ENCODE results near the gene TMEM8B. TPM values are rescaled to one million over a fixed set of nuclear protein-coding genes. Genes with fewer than 3 reads are reported as not detected.

Gene TMEM8B
- total RNA-seq, 1 experiment from 2014 or later, result 6.4 TPM

DNA sequence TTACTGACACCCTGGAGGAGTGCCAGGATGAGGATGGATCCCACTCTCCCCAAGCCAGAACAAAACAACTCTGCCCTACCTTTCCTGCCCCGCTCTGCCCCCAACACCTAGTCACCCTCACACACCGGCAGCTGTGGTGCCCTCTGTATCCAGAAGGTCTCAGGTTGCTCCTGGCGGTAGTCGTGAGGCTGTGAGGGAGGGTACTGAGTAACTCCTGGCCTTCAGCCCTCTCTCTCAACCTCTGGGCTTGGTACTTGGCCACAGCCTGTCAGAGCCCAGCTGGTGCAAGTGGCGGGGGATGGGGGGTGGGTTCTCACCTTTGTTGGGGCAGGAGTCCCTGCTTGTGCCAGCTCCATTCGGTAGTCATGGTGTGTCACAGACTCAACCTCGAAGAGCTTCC, 18.9 kb upstream of the TMEM8B start:
- Histone ChIP-seq H4K20me1 (ENCODE audit: insufficient read depth) (no peaks in the 10 kb centered on the region), H2AFZ (no peak overlapping the region), H3K36me3 (ENCODE audit: low read depth) (no peaks in the 10 kb centered on the region), H3K4me2 (no peak overlapping the region), H3K79me2 (ENCODE audit: low read depth) (no peaks in the 10 kb centered on the region), H3K9me3 (ENCODE audit: insufficient read depth, low read depth) (no peaks in the 10 kb centered on the region), H3K4me1 (replicated peaks; ENCODE audit: insufficient read depth) (peaks cover 8% of the 10 kb centered on the region), H3K4me3 (no peak overlapping the region), H3K9me2 (ENCODE audit: insufficient read depth) (no peaks in the 10 kb centered on the region), H3K27ac (no peak overlapping the region), H3K27me3 (ENCODE audit: insufficient read depth, low read depth) (no peaks in the 10 kb centered on the region), H3F3A (ENCODE audit: insufficient read depth, low read depth) (peaks cover 9% of the 10 kb centered on the region; the same call in 1 of the 2 replicates)
- intact Hi-C loops (cut with micrococcal nuclease; ENCODE audit: unreplicated experiment), result no loop called here
- ChIA-PET POLR2A (ENCODE audit: unreplicated experiment) (no interaction called here), CTCF (no interaction called here)
- DNase-seq, result no peak
- TF ChIP-seq, protein P1, sequence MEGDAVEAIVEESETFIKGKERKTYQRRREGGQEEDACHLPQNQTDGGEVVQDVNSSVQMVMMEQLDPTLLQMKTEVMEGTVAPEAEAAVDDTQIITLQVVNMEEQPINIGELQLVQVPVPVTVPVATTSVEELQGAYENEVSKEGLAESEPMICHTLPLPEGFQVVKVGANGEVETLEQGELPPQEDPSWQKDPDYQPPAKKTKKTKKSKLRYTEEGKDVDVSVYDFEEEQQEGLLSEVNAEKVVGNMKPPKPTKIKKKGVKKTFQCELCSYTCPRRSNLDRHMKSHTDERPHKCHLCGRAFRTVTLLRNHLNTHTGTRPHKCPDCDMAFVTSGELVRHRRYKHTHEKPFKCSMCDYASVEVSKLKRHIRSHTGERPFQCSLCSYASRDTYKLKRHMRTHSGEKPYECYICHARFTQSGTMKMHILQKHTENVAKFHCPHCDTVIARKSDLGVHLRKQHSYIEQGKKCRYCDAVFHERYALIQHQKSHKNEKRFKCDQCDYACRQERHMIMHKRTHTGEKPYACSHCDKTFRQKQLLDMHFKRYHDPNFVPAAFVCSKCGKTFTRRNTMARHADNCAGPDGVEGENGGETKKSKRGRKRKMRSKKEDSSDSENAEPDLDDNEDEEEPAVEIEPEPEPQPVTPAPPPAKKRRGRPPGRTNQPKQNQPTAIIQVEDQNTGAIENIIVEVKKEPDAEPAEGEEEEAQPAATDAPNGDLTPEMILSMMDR (conservative IDR thresholded peaks at IDR 0.05), result no peak
- no peak for TF ChIP-seq EZH2 (IDR thresholded peaks at IDR 0.05; ENCODE audit: low read depth)
- no TSS peak for BruUV-seq (replicated peaks)

DNA sequence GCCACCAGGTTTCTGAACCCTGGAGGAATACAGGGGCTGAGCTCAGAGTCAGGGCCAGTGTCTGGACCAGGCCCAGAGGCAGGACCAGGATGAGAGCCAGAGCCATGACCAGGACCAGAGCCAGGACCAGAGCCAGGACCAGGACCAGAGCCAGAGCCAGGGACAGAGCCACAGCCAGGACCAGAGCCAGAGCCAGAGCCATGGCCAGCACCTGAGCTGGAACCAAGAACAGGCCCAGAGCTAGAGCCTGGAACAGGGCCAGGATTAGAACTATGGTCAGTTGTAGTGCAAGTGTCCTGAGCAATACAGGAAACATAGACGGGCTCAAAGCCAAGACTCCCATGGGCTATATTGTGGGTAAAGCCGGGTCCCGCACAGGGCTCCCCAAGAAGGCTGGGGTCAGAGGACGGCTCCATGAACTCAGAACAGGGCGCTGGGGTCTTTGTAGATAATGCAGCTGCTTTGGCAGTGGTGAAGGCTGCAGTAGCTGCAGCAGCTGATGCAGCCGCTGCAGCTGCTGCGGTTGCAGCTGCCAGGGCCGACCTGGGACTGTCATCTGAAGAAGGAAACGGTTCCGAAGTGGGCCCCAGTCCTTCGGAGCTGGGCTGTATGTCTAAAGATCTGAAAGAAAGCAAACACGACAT, 17.5 kb upstream of the TMEM8B start:
- POLR2A ChIA-PET (ENCODE audit: unreplicated experiment), result interaction anchor here (0.6 kb wide), 1 partner anchor 1143 kb away, joined by 4 read pairs; no protein-coding TSS in a partner anchor
- no peak for DNase-seq

DNA sequence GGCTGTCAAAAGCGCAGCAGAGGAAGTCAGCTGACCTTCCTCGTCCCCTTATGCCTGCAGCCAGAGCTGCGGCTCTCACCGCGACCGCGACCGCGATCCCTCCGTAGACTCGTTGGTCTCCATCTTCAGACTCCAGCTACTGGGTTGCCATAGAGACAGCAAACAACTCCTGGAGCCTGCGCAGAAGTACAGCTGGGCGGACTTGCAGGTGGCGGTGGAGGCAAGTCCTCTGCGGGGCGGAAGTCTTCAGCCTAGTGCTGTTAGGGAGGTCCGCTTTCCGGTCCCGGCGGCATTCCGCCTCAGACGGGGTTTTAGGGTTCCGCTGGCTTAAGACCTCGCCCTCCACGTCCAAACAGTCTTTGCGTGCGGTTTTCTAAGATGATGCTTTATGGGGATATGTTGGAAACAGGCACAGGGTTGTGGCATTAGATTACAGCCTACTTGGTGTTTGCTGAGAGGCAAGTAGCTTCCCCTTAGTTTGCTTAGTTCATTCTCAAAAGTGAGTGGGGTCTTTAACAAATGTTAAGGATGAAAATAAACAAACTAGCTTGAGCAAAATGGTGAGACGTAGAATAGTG, 16.9 kb upstream of the TMEM8B start, which contains the start of gene SPAG8:
SPAG8 (minus strand) TSS at position 238 of the 578 bp plus-strand sequence; CDS start at position 123, 115 bp downstream.
- H3K4me1 ChIP-seq (replicated peaks; ENCODE audit: insufficient read depth), result peaks cover 8% of the 10 kb centered on the region
- BruUV-seq (replicated peaks), result no TSS peak
- TF ChIP-seq EZH2 (IDR thresholded peaks at IDR 0.05; ENCODE audit: low read depth), result no peak
- TF ChIP-seq, protein P1 (conservative IDR thresholded peaks at IDR 0.05), result no peak
- H3K9me2 ChIP-seq (ENCODE audit: insufficient read depth), result no peaks in the 10 kb centered on the region
- H3K27ac ChIP-seq, result no peak within 1 kb of the TSS
- no peaks in the 10 kb centered on the region for H3K79me2 ChIP-seq (ENCODE audit: low read depth)
- peak in 1 of 2 experiments; percentile 52 for DNase-seq
- no peaks in the 10 kb centered on the region for H4K20me1 ChIP-seq (ENCODE audit: insufficient read depth)
- intact Hi-C loops (cut with micrococcal nuclease; ENCODE audit: unreplicated experiment), result no loop called here
- H3K4me2 ChIP-seq, result no peak within 1 kb of the TSS
- no peaks in the 10 kb centered on the region for H3K9me3 ChIP-seq (ENCODE audit: insufficient read depth, low read depth)
- H3K4me3 ChIP-seq, result no peak within 1 kb of the TSS
- no peaks in the 10 kb centered on the region for H3K27me3 ChIP-seq (ENCODE audit: insufficient read depth, low read depth)
- ChIA-PET CTCF (interaction anchor here (0.6 to 1.5 kb wide), 4 partner anchors 22 to 211 kb away, joined by 3 read pairs; no protein-coding TSS in a partner anchor), POLR2A (ENCODE audit: unreplicated experiment) (interaction anchor here (0.5 to 0.6 kb wide), 3 partner anchors 63 to 1143 kb away, joined by 3 to 4 read pairs (median 4); partner anchors contain the start of genes GBA2 and RGP1)
- H3F3A ChIP-seq (ENCODE audit: insufficient read depth, low read depth), result peaks cover 13% of the 10 kb centered on the region; the same call in 1 of the 2 replicates
- no peak within 1 kb of the TSS for H2AFZ ChIP-seq
- H3K36me3 ChIP-seq (ENCODE audit: low read depth), result no peaks in the 10 kb centered on the region

More for the DNA sequence above, 17.5 kb upstream of the TMEM8B start:
- intact Hi-C loops (cut with micrococcal nuclease; ENCODE audit: unreplicated experiment), result no loop called here
- no TSS peak for BruUV-seq (replicated peaks)
- CTCF ChIA-PET, result interaction anchor here (0.6 to 1.5 kb wide), 5 partner anchors 21 to 212 kb away, joined by 3 to 8 read pairs (median 3); no protein-coding TSS in a partner anchor
- Histone ChIP-seq H3K4me2 (no peak overlapping the region), H3K27me3 (ENCODE audit: insufficient read depth, low read depth) (no peaks in the 10 kb centered on the region), H3K4me3 (no peak overlapping the region), H4K20me1 (ENCODE audit: insufficient read depth) (no peaks in the 10 kb centered on the region), H3K9me3 (ENCODE audit: insufficient read depth, low read depth) (no peaks in the 10 kb centered on the region), H3K79me2 (ENCODE audit: low read depth) (no peaks in the 10 kb centered on the region), H3F3A (ENCODE audit: insufficient read depth, low read depth) (peaks cover 13% of the 10 kb centered on the region; the same call in 1 of the 2 replicates), H3K9me2 (ENCODE audit: insufficient read depth) (no peaks in the 10 kb centered on the region), H3K36me3 (ENCODE audit: low read depth) (no peaks in the 10 kb centered on the region), H3K27ac (no peak overlapping the region), H2AFZ (no peak overlapping the region), H3K4me1 (replicated peaks; ENCODE audit: insufficient read depth) (peaks cover 8% of the 10 kb centered on the region)
- TF ChIP-seq, protein P1 (conservative IDR thresholded peaks at IDR 0.05), result no peak
- no peak for TF ChIP-seq EZH2 (IDR thresholded peaks at IDR 0.05; ENCODE audit: low read depth)
